Chondrocyte (in vitro differentiated cells): ENCODE measurements around the gene WWOX. TPM values are rescaled to one million over a fixed set of nuclear protein-coding genes. Genes with fewer than 3 reads are reported as not detected.

ENCODE experiments used
- DNase-seq: peaks from one replicate; pipeline ENCODE4 v3.0.0; 2021; ENCODE audit warnings: mixed read lengths, low spot score
- H3K27ac Mint-ChIP-seq: one replicate; pipeline ENCODE4 v1.8.0; 2021; ENCODE audit warnings: mild to moderate bottlenecking, moderate library complexity, mixed read lengths; ENCODE audit not compliant: unreplicated experiment
- H3K27me3 Mint-ChIP-seq: 2 replicates; pipeline ENCODE4 v1.8.0; 2021; ENCODE audit warnings: low read depth, mixed read lengths
- H3K36me3 Mint-ChIP-seq: 2 replicates; pipeline ENCODE4 v1.8.0; 2021; ENCODE audit warnings: low read depth, mixed read lengths
- H3K4me1 Mint-ChIP-seq: 2 replicates; pipeline ENCODE4 v1.8.0; 2021; ENCODE audit warnings: low read depth, mild to moderate bottlenecking, mixed read lengths
- H3K4me3 Mint-ChIP-seq: one replicate; pipeline ENCODE4 v1.8.0; 2021; ENCODE audit warnings: mild to moderate bottlenecking, moderate library complexity, mixed read lengths; ENCODE audit not compliant: unreplicated experiment
- H3K9me3 Mint-ChIP-seq: 2 replicates; pipeline ENCODE4 v1.8.0; 2021; ENCODE audit warnings: low read depth, mixed read lengths
- total RNA-seq: library from RNA; stranded (reverse); gene quantifications from 3 replicates; pipeline ENCODE4 v1.2.1, GENCODE V29; 2021
- TF ChIP-seq, protein P1 (sequence below): fragments of 200-600 bp; sonication (generic); IDR thresholded peaks from 2 replicates; pipeline ENCODE4 v1.5.0; 2021; ENCODE audit warnings: antibody characterized with exemption, mild to moderate bottlenecking, moderate library complexity

WWOX gene
- total RNA-seq, 1 donor from 2014 or later: 12.1 TPM

DNA sequence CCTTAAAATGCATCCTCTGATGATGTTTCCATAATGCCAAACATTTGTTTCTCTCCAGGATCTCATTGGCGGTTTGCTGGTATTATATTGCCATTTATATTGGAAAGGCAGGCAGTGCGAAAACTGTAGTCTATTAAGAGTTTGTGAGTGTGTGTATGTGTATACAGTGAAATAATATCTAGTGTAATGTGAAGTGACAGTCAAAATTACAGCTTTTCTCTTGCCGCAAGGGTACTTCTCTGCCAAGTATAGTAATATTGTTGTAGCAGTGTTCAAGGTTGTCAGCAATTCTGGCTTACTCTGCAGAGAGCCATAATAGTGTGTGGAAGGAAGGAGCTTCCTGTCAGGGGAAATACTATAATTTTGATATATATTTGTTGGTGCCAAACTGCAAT is 178.6 kb downstream of the WWOX start:
- Mint-ChIP-seq H3K4me3 (no peak overlapping the region), H3K27ac (no peak overlapping the region), H3K4me1 (peaks cover 3% of the 10 kb centered on the region), H3K9me3 (no peaks in the 10 kb centered on the region), H3K36me3 (no peaks in the 10 kb centered on the region), H3K27me3 (no peaks in the 10 kb centered on the region)
- no peak for DNase-seq
- TF ChIP-seq, protein P1, sequence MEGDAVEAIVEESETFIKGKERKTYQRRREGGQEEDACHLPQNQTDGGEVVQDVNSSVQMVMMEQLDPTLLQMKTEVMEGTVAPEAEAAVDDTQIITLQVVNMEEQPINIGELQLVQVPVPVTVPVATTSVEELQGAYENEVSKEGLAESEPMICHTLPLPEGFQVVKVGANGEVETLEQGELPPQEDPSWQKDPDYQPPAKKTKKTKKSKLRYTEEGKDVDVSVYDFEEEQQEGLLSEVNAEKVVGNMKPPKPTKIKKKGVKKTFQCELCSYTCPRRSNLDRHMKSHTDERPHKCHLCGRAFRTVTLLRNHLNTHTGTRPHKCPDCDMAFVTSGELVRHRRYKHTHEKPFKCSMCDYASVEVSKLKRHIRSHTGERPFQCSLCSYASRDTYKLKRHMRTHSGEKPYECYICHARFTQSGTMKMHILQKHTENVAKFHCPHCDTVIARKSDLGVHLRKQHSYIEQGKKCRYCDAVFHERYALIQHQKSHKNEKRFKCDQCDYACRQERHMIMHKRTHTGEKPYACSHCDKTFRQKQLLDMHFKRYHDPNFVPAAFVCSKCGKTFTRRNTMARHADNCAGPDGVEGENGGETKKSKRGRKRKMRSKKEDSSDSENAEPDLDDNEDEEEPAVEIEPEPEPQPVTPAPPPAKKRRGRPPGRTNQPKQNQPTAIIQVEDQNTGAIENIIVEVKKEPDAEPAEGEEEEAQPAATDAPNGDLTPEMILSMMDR: no peak

DNA sequence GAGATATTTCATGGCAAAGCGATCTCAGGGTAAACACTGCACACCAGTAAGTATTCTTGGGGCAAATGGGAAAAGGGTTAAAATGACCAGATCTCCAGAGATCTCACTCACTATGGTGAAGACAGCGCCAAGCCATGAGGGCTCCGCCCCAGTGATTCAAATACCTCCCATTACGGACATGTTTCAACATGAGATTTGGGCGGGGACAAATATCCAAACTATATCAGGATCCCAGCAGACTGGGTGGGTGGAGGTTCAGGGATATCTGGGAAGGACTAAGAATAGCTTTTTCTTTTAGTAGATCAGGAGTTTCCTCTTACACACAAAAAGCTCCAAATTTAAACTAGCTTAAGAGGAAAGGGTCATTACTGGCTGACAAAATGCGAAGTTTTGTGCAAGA is 181.7 kb downstream of the WWOX start:
- no peak for DNase-seq
- Mint-ChIP-seq H3K9me3 (no peaks in the 10 kb centered on the region), H3K36me3 (no peaks in the 10 kb centered on the region), H3K27ac (peak overlapping the region; percentile 2), H3K4me3 (no peak overlapping the region), H3K27me3 (no peaks in the 10 kb centered on the region), H3K4me1 (peaks cover 3% of the 10 kb centered on the region)
- TF ChIP-seq, protein P1: no peak

DNA sequence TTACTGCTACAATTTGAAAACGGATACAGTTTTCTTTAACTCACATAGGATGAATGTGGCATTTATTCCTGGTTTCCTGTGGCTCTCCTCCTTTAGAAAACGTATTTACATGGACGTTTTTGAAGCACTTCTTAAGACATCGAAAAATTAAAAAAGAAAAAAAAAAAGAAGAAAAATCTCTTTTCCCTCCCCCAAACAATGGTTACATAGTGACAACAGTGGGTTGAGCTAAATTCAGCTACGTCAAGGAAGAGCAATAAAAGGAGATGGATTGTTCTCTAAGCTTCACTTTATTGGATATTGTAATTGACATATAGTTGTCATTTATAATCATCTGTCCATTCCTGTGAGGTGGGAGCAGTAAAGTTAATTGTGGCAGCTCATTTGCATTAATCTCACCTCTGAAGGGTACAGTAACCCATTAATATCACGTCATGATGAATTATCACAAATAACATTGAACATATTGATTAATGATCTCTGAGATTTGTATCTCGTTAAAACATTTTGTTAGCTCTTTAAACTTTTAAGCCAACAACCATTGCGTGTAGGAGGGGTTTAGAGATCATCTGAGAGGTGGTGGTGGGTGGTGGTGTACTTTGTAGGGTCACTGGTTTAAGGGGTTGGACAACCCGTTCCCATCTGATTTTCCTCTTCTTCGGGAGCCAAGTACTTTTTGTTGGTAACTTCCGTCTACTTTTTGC is 184.2 kb downstream of the WWOX start:
- no peak for DNase-seq
- H3K27ac Mint-ChIP-seq: no peak overlapping the region
- H3K9me3 Mint-ChIP-seq: no peaks in the 10 kb centered on the region
- H3K36me3 Mint-ChIP-seq: no peaks in the 10 kb centered on the region
- no peaks in the 10 kb centered on the region for H3K27me3 Mint-ChIP-seq
- TF ChIP-seq, protein P1: no peak
- H3K4me3 Mint-ChIP-seq: no peak overlapping the region
- peaks cover 10% of the 10 kb centered on the region for H3K4me1 Mint-ChIP-seq

DNA sequence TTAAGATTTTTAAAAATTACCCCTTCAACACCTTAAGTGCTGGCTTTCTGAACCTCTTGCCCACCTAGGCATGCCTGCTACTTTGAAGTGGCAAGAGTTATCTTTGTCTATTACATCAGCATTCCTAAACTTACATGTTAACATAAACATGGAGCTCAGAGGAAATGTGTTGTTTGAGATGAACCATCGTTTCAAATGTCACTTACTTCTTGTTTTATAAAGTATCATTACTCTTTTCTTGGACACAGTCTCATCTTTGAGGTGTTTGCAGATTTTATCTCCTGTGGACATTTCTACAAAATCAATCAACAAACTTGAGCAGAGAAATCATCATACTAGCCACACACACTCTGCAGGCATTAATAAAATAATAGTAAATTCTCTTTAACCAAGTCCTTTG is 184.9 kb downstream of the WWOX start:
- Mint-ChIP-seq H3K9me3 (no peaks in the 10 kb centered on the region), H3K27ac (no peak overlapping the region), H3K4me1 (peaks cover 16% of the 10 kb centered on the region), H3K4me3 (no peak overlapping the region), H3K36me3 (no peaks in the 10 kb centered on the region), H3K27me3 (no peaks in the 10 kb centered on the region)
- DNase-seq: no peak
- TF ChIP-seq, protein P1: no peak

DNA sequence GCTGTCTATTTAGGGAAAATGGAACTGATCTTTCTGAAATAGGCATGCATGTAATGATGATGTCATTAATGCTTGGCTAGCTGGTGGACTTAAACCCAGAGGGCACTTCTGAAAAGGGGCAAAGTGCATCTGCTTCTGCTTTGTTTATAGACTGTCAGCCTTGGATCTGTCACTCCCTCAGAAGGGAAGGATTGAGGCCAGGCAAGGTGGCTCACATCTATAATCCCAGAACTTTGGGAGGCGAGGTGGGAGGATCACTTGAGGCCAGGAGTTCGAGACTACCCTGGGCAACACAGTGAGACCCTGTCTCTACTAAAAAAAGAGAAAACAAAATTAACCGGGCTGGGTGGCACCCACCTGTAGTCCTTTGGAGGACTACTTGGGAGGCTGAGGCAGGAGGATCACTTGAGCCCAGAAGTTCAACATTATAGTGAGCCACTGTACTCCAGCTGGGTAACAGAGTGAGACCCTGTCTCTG is 185.5 kb downstream of the WWOX start:
- Mint-ChIP-seq H3K27me3 (no peaks in the 10 kb centered on the region), H3K36me3 (no peaks in the 10 kb centered on the region), H3K9me3 (no peaks in the 10 kb centered on the region), H3K27ac (no peak overlapping the region), H3K4me1 (peaks cover 23% of the 10 kb centered on the region), H3K4me3 (no peak overlapping the region)
- no peak for DNase-seq
- TF ChIP-seq, protein P1: no peak
